ENCODE measurements around the gene SH2B3.

SH2B3 gene

GRCh38 chr12:111469401-111469800, 63.7 kb downstream of the SH2B3 start:
- Histone ChIP-seq H3K27ac (replicated peaks; ENCODE audit: low read length) (no peak overlapping the region), H3K36me3 (replicated peaks in 1 of 2; ENCODE audit: control insufficient read depth in 2 of 2, insufficient read depth in 2 of 2, low read length in 2 of 2) (peaks cover 11 to 88% of the 10 kb centered on the region in 2 donors), H2AFZ (ENCODE audit: low read length) (no peak overlapping the region), H4K8ac (ENCODE audit: low read depth, low read length) (no peak overlapping the region), H2BK5ac (ENCODE audit: low read length) (no peak overlapping the region), H3K9me3 (replicated peaks in 1 of 2; ENCODE audit: control insufficient read depth in 2 of 2, insufficient read depth in 1 of 2, low read depth in 1 of 2, low read length in 2 of 2) (no peaks in the 10 kb centered on the region), H2BK12ac (ENCODE audit: low read length) (no peak overlapping the region), H3K4me2 (ENCODE audit: insufficient read depth, low read length, poor library complexity, severe bottlenecking) (no peak overlapping the region), H2BK15ac (ENCODE audit: low read length) (no peak overlapping the region), H3K4ac (ENCODE audit: low read length) (no peak overlapping the region), H3K4me3 (ENCODE audit: low read length in 2 of 2) (no peak overlapping the region), H3K14ac (ENCODE audit: low read length) (no peak overlapping the region), H3K18ac (ENCODE audit: low read length) (no peak overlapping the region), H3K9ac (ENCODE audit: low read depth, low read length, poor library complexity) (no peak overlapping the region), H3K27me3 (ENCODE audit: control insufficient read depth in 3 of 3, insufficient read depth in 3 of 3, low read depth in 1 of 3, low read length in 3 of 3) (no peaks in the 10 kb centered on the region), H2AK5ac (ENCODE audit: low read depth, low read length) (no peak overlapping the region), H3K23ac (ENCODE audit: low read depth, low read length, poor library complexity) (no peak overlapping the region), H4K91ac (ENCODE audit: low read depth, low read length, poor library complexity) (no peak overlapping the region), H3K79me1 (ENCODE audit: low read depth, low read length) (no peaks in the 10 kb centered on the region), H2BK120ac (ENCODE audit: low read depth, low read length) (no peak overlapping the region), H3K4me1 (ENCODE audit: control insufficient read depth in 2 of 2, insufficient read depth in 1 of 2, low read depth in 1 of 2, low read length in 2 of 2) (no peaks in the 10 kb centered on the region)
- no CpG with 5 or more reads among the region's 2 CpGs for WGBS, 2 donors (ENCODE audit: extremely low coverage in 2 of 2, insufficient read length in 2 of 2, insufficient replicate concordance in 1 of 2)
- no peak for DNase-seq (ENCODE audit: low spot score)

DNA sequence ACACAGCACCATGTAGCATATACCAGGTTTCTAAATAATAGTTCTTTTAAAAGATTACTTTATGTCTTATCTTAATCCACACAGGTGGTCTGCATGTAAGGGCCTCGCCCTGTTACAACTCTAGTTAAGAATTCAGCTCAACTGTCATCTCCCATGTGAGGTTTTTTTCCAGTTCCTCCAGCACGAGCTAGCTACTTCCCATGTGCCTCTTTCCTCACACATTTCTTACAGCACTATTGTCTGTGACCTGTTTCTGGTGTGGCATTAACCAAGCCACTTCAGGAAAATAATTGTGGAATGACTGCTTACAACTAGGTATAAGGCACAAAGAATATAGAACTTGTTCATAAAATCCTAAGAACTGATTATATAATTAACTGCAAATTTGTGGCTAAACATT, 65.5 kb downstream of the SH2B3 start:
- H3K23ac ChIP-seq (ENCODE audit: low read depth, low read length, poor library complexity), result no peak overlapping the region
- H2AK5ac ChIP-seq (ENCODE audit: low read depth, low read length), result no peak overlapping the region
- no peak overlapping the region for H2BK5ac ChIP-seq (ENCODE audit: low read length)
- no peaks in the 10 kb centered on the region for H3K27me3 ChIP-seq (ENCODE audit: control insufficient read depth in 3 of 3, insufficient read depth in 3 of 3, low read depth in 1 of 3, low read length in 3 of 3)
- H3K36me3 ChIP-seq (replicated peaks in 1 of 2; ENCODE audit: control insufficient read depth in 2 of 2, insufficient read depth in 2 of 2, low read length in 2 of 2), result peaks cover 13 to 91% of the 10 kb centered on the region in 2 donors
- no CpG with 5 or more reads among the region's 2 CpGs for WGBS, 2 donors (ENCODE audit: extremely low coverage in 2 of 2, insufficient read length in 2 of 2, insufficient replicate concordance in 1 of 2)
- H3K27ac ChIP-seq (replicated peaks; ENCODE audit: low read length), result no peak overlapping the region
- no peak overlapping the region for H2BK15ac ChIP-seq (ENCODE audit: low read length)
- no peak overlapping the region for H3K4me2 ChIP-seq (ENCODE audit: insufficient read depth, low read length, poor library complexity, severe bottlenecking)
- no peak overlapping the region for H2BK12ac ChIP-seq (ENCODE audit: low read length)
- no peak overlapping the region for H2BK120ac ChIP-seq (ENCODE audit: low read depth, low read length)
- DNase-seq (ENCODE audit: low spot score), result no peak
- H4K91ac ChIP-seq (ENCODE audit: low read depth, low read length, poor library complexity), result no peak overlapping the region
- H3K18ac ChIP-seq (ENCODE audit: low read length), result no peak overlapping the region
- H3K4me3 ChIP-seq (ENCODE audit: low read length in 2 of 2), result no peak overlapping the region
- H3K9me3 ChIP-seq (replicated peaks in 1 of 2; ENCODE audit: control insufficient read depth in 2 of 2, insufficient read depth in 1 of 2, low read depth in 1 of 2, low read length in 2 of 2), result no peaks in the 10 kb centered on the region
- H4K8ac ChIP-seq (ENCODE audit: low read depth, low read length), result no peak overlapping the region
- no peak overlapping the region for H3K9ac ChIP-seq (ENCODE audit: low read depth, low read length, poor library complexity)
- no peak overlapping the region for H2AFZ ChIP-seq (ENCODE audit: low read length)
- no peaks in the 10 kb centered on the region for H3K4me1 ChIP-seq (ENCODE audit: control insufficient read depth in 2 of 2, insufficient read depth in 1 of 2, low read depth in 1 of 2, low read length in 2 of 2)
- no peaks in the 10 kb centered on the region for H3K79me1 ChIP-seq (ENCODE audit: low read depth, low read length)
- H3K14ac ChIP-seq (ENCODE audit: low read length), result no peak overlapping the region
- H3K4ac ChIP-seq (ENCODE audit: low read length), result no peak overlapping the region

DNA sequence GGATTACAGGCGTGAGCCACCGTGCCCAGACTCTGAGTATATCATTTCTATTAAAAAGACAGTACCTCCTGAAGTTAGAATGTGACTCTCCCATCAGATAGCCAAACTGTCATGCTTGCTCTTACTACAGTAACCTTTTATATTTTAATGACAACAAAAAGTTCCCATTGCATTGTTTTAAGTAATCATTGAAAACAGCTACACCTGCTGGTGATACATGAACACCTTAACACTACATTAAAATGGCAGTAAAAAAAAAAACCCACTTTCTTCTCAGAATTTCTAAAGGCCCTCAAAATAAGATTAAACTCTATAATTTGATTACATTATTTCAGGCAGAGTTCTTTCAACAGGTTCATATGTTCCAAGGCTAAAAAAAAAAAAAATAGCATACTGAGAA, 76.7 kb downstream of the SH2B3 start:
- no CpG with 5 or more reads among the region's 2 CpGs for WGBS, 2 donors (ENCODE audit: extremely low coverage in 2 of 2, insufficient read length in 2 of 2, insufficient replicate concordance in 1 of 2)
- no peaks in the 10 kb centered on the region for H3K79me1 ChIP-seq (ENCODE audit: low read depth, low read length)
- H3K23ac ChIP-seq (ENCODE audit: low read depth, low read length, poor library complexity), result no peak overlapping the region
- H3K4me3 ChIP-seq (ENCODE audit: low read length in 2 of 2), result no peak overlapping the region
- no peaks in the 10 kb centered on the region for H3K27me3 ChIP-seq (ENCODE audit: control insufficient read depth in 3 of 3, insufficient read depth in 3 of 3, low read depth in 1 of 3, low read length in 3 of 3)
- no peaks in the 10 kb centered on the region for H3K9me3 ChIP-seq (replicated peaks in 1 of 2; ENCODE audit: control insufficient read depth in 2 of 2, insufficient read depth in 1 of 2, low read depth in 1 of 2, low read length in 2 of 2)
- no peak overlapping the region for H2BK5ac ChIP-seq (ENCODE audit: low read length)
- no peak overlapping the region for H3K14ac ChIP-seq (ENCODE audit: low read length)
- no peak overlapping the region for H2BK15ac ChIP-seq (ENCODE audit: low read length)
- H3K4ac ChIP-seq (ENCODE audit: low read length), result no peak overlapping the region
- DNase-seq (ENCODE audit: low spot score), result no peak
- H3K4me2 ChIP-seq (ENCODE audit: insufficient read depth, low read length, poor library complexity, severe bottlenecking), result no peak overlapping the region
- H2AK5ac ChIP-seq (ENCODE audit: low read depth, low read length), result no peak overlapping the region
- no peak overlapping the region for H2BK12ac ChIP-seq (ENCODE audit: low read length)
- H3K9ac ChIP-seq (ENCODE audit: low read depth, low read length, poor library complexity), result no peak overlapping the region
- H2AFZ ChIP-seq (ENCODE audit: low read length), result no peak overlapping the region
- no peak overlapping the region for H3K27ac ChIP-seq (replicated peaks; ENCODE audit: low read length)
- peaks cover 9 to 97% of the 10 kb centered on the region in 2 donors for H3K36me3 ChIP-seq (replicated peaks in 1 of 2; ENCODE audit: control insufficient read depth in 2 of 2, insufficient read depth in 2 of 2, low read length in 2 of 2)
- no peak overlapping the region for H3K18ac ChIP-seq (ENCODE audit: low read length)
- no peak overlapping the region for H4K8ac ChIP-seq (ENCODE audit: low read depth, low read length)
- no peaks in the 10 kb centered on the region for H3K4me1 ChIP-seq (ENCODE audit: control insufficient read depth in 2 of 2, insufficient read depth in 1 of 2, low read depth in 1 of 2, low read length in 2 of 2)
- H4K91ac ChIP-seq (ENCODE audit: low read depth, low read length, poor library complexity), result no peak overlapping the region
- no peak overlapping the region for H2BK120ac ChIP-seq (ENCODE audit: low read depth, low read length)

- Histone ChIP-seq H2BK120ac (ENCODE audit: low read depth, low read length) (no peak overlapping the region), H3K4ac (ENCODE audit: low read length) (no peak overlapping the region), H3K36me3 (replicated peaks in 1 of 2; ENCODE audit: control insufficient read depth in 2 of 2, insufficient read depth in 2 of 2, low read length in 2 of 2) (peaks cover 14 to 100% of the 10 kb centered on the region in 2 donors), H2AFZ (ENCODE audit: low read length) (no peak overlapping the region), H2BK5ac (ENCODE audit: low read length) (no peak overlapping the region), H4K8ac (ENCODE audit: low read depth, low read length) (no peak overlapping the region), H3K4me1 (ENCODE audit: control insufficient read depth in 2 of 2, insufficient read depth in 1 of 2, low read depth in 1 of 2, low read length in 2 of 2) (no peaks in the 10 kb centered on the region), H3K27me3 (ENCODE audit: control insufficient read depth in 3 of 3, insufficient read depth in 3 of 3, low read depth in 1 of 3, low read length in 3 of 3) (no peaks in the 10 kb centered on the region), H3K18ac (ENCODE audit: low read length) (no peak overlapping the region), H4K91ac (ENCODE audit: low read depth, low read length, poor library complexity) (no peak overlapping the region), H3K9me3 (replicated peaks in 1 of 2; ENCODE audit: control insufficient read depth in 2 of 2, insufficient read depth in 1 of 2, low read depth in 1 of 2, low read length in 2 of 2) (no peaks in the 10 kb centered on the region), H2AK5ac (ENCODE audit: low read depth, low read length) (no peak overlapping the region), H3K4me3 (ENCODE audit: low read length in 2 of 2) (no peak overlapping the region), H3K27ac (replicated peaks; ENCODE audit: low read length) (no peak overlapping the region), H3K23ac (ENCODE audit: low read depth, low read length, poor library complexity) (no peak overlapping the region), H3K4me2 (ENCODE audit: insufficient read depth, low read length, poor library complexity, severe bottlenecking) (no peak overlapping the region), H3K9ac (ENCODE audit: low read depth, low read length, poor library complexity) (no peak overlapping the region), H3K14ac (ENCODE audit: low read length) (no peak overlapping the region), H2BK15ac (ENCODE audit: low read length) (no peak overlapping the region), H3K79me1 (ENCODE audit: low read depth, low read length) (no peaks in the 10 kb centered on the region), H2BK12ac (ENCODE audit: low read length) (no peak overlapping the region)
- DNase-seq (ENCODE audit: low spot score), result no peak
- WGBS, 2 donors (ENCODE audit: extremely low coverage in 2 of 2, insufficient read length in 2 of 2, insufficient replicate concordance in 1 of 2), result no CpG with 5 or more reads among the region's 4 CpGs
These were observed 82.5 kb downstream of the SH2B3 start for GRCh38 chr12:111488271-111488670.

Measured in neuronal stem cell (in vitro differentiated cells).